AG09319 (cell line): Measurements from ENCODE around the gene PJA1.

Experiments used
- DNase-seq: peaks from one replicate; pipeline ENCODE4 v3.0.0-alpha.2; 2010; ENCODE audit warnings: low read depth; ENCODE audit errors: extremely low read depth
- CTCF ChIP-seq: IDR thresholded peaks from 2 replicates; pipeline ENCODE4 v1.5.1; 2011; ENCODE audit warnings: low read depth, mild to moderate bottlenecking, inconsistent platforms, low read length, moderate library complexity

PJA1 gene

GRCh38 chrX:69196666-69197065 is 31.4 kb upstream of the PJA1 start:
- no peak for TF ChIP-seq CTCF
- no peak for DNase-seq

DNA sequence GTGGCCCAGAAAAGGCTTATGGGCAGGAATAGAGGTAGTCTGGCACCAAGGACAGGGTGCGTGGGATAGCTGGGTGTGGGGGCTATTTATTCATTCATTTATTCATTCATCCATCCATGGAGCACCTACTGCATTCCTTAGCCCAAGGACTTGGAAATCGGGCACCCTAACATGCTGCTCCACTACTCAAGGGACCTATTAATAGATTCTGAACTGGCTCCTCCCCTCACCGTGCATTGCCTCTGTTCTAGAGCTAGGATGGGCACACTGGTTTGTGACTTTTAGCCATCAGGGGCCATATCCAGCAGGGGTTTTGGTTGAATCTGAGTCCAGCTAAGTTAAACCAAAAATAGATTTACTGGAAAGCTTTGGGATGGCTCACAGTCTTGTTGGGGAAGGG is 30.6 kb upstream of the PJA1 start:
- DNase-seq = no peak
- no peak for TF ChIP-seq CTCF

DNA sequence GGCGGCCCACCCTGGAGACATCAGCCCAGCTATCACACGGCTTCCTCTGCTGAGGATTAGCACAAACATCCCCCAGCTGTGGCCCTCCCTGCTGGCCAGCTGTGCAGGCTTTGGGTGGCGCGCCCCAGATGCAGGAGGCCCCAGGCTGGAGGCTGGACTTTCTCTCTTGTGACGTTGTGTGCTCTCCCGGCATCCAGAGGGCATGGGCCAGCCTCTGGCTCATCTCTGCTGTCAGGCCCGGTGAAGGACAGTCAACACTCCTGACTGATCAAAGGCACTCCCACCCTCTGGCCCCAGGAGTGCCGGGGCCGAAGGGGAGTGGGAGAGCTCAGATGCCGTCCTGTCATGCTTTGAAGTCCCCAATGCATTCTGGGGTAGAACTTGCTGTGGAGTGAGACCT is 29.9 kb upstream of the PJA1 start:
- DNase-seq = no peak
- TF ChIP-seq CTCF = no peak

DNA sequence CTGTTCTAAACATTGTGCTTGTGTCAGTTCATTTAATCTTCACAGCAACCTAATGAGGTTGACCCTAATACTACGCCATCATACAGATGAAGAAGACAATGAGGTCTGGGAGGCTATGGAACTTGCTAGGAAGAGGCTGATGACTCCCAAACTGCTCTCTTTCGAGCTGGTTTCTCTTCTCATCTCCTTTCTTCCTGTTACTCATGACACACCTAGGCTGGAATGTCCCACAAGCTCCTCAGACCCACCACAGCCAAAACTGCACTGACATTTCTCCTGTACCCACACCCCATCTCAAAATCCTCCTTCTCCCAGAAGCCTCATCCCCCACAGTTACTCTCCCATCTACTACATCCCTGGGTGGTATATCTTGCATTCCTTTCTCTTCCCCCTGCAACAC is 27.4 kb upstream of the PJA1 start:
- no peak for DNase-seq
- TF ChIP-seq CTCF = no peak

DNA sequence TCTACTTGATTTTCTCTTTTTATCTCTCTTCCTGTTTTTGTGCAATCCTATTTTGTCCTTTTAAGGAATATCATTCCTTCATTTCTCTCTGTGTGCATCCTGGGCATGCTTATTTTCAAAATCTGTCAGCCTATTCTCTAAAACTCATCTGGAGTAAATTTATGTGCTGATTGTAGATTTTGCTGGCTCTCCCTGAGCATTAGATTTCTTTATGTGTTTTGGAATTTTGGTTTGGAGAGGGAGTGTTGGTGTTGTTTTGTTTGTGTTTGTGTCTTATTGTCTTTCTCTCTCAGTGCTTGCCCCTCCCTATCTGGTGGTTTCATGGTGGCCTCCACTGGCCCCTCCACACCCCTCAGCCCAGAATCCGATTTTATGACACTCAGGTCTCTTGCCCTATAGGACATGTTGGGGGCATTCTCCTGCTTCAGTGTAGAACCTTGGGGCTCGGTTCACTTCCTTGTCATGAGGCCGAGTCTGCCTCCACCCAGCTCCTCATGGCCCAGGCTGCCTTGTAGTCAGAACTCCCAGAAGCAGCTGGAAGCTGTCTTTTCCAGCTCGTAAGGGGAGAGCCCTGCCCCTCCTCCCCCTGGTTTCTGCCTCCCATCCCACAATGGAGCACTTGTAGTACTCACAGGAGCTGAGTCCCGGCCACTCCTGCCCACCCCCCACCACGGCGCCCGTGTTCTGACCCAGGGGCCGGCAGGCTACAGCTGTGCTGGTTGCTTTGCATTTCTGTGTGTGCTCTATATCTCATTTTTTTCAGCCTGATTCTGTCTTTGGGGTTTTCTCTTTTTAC is 24.5 kb upstream of the PJA1 start:
- TF ChIP-seq CTCF = no peak

DNA sequence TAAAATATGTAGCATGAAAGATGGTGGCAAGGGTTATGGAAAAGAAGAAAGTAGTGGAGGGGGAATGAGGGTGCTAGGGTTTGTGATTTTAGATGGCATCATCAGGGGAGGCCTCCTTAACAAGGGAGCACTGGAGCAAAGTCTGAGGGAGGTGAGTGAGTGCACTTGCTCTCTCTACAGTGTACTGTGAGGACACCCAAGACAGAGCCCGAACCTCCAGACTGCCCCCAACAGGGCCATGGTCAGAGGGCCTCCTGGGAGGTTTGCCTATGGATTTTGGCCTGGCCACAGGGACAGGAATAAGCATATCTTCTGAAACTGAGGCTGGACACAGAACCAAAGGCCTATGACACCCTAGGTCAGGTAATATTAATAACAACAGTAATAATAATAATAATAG is 21.4 kb upstream of the PJA1 start:
- no peak for TF ChIP-seq CTCF
- DNase-seq = no peak

More for the DNA sequence above, 24.5 kb upstream of the PJA1 start:
- no peak for DNase-seq

DNA sequence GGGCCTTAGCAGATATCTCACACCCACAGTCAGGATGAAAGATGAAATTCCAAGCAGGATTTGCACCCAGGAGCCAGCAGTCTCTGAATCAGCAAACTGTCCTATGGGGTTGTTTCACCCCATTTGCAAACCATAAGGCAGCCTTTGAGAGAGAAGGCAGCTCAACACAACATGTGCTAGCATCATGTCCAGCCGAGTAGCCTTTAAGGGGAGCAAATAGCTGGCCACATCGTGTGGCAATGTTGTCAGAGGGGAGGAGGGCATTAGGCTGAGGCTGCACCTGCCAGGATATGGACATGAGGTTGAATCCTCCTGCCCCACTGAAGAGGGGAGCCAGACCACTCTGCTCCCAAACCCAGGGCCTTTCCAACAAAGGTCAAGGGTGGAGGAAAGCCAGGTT is 20.6 kb upstream of the PJA1 start:
- no peak for DNase-seq
- TF ChIP-seq CTCF = no peak
